Right atrium auricular region (tissue), 2 donors: ENCODE measurements around the gene GLI3. TPM values are rescaled to one million over a fixed set of nuclear protein-coding genes. Genes with fewer than 3 reads are reported as not detected.

Experiments
- DNase-seq: peaks from one replicate; pipeline ENCODE4 v3.0.0-alpha.2; 2019; ENCODE audit warnings: low spot score
- H3K27ac ChIP-seq, 2 donors: fragments of 200-600 bp; sonication (generic); 1 replicate in 1 of 2; 2 replicates in 1 of 2; pipeline ENCODE4 v1.5.1; 2016 to 2019
- H3K27me3 ChIP-seq, 2 donors: fragments of 200-600 bp; sonication (generic); one replicate each; pipeline versions ENCODE4 v1.5.1 to v1.6.0; 2017 to 2019
- H3K36me3 ChIP-seq: fragments of 200-600 bp; sonication (generic); one replicate; pipeline ENCODE4 v1.5.1; 2016
- H3K4me1 ChIP-seq, 2 donors: fragments of 200-600 bp; sonication (generic); one replicate each; pipeline versions ENCODE4 v1.5.1 to v1.6.0; 2017 to 2019
- H3K4me3 ChIP-seq, 2 donors: fragments of 200-600 bp; sonication (generic); 1 replicate in 1 of 2; 2 replicates in 1 of 2; pipeline ENCODE4 v1.5.1; 2017 to 2019; ENCODE audit warnings: mild to moderate bottlenecking in 1 of 2, moderate library complexity in 1 of 2
- H3K9me3 ChIP-seq, 2 donors: fragments of 200-600 bp; sonication (generic); one replicate each; pipeline ENCODE4 v1.5.1; 2019
- total RNA-seq, 2 donors: library from RNA; depleted of rRNA; stranded (reverse); fragments of >200 nt; gene quantifications; one replicate each; pipeline ENCODE4 v1.1.0, GENCODE V29; 2016
- TF ChIP-seq, protein P1 (sequence below), 2 donors: fragments of 200-600 bp; sonication (generic); IDR thresholded peaks; one replicate each; pipeline ENCODE4 v1.5.1; 2019; ENCODE audit warnings: antibody characterized with exemption in 2 of 2

The GLI3 gene
- total RNA-seq, 2 donors from 2014 or later: 1.5 to 2.0 TPM

DNA sequence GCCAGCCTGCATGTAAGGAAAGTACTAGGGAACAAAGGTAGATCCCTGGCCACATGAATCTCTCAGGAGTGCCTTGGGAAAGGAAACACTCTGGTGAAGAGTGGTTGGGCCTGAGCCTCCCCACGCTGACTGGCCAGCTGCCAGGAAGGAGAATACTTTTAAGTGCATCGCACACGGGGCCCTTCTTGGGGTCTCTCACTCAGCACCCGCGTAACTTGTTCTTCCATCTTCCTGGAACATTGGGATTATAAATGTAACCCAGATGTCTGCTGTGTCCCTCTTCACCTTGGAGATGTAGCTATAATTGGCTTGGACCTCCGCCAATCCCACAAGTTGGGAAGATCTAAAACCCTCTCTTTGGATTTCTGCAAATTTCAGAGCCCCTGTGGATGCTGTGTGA, 4.4 kb upstream of the GLI3 start:
- no peaks in the 10 kb centered on the region for H3K9me3 ChIP-seq
- no peaks in the 10 kb centered on the region for H3K27me3 ChIP-seq
- no peaks in the 10 kb centered on the region for H3K4me1 ChIP-seq
- TF ChIP-seq, protein P1, sequence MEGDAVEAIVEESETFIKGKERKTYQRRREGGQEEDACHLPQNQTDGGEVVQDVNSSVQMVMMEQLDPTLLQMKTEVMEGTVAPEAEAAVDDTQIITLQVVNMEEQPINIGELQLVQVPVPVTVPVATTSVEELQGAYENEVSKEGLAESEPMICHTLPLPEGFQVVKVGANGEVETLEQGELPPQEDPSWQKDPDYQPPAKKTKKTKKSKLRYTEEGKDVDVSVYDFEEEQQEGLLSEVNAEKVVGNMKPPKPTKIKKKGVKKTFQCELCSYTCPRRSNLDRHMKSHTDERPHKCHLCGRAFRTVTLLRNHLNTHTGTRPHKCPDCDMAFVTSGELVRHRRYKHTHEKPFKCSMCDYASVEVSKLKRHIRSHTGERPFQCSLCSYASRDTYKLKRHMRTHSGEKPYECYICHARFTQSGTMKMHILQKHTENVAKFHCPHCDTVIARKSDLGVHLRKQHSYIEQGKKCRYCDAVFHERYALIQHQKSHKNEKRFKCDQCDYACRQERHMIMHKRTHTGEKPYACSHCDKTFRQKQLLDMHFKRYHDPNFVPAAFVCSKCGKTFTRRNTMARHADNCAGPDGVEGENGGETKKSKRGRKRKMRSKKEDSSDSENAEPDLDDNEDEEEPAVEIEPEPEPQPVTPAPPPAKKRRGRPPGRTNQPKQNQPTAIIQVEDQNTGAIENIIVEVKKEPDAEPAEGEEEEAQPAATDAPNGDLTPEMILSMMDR (IDR thresholded peaks at IDR 0.05): no peak
- H3K27ac ChIP-seq: no peak overlapping the region
- no peak for DNase-seq
- H3K36me3 ChIP-seq: no peaks in the 10 kb centered on the region
- no peak overlapping the region for H3K4me3 ChIP-seq

DNA sequence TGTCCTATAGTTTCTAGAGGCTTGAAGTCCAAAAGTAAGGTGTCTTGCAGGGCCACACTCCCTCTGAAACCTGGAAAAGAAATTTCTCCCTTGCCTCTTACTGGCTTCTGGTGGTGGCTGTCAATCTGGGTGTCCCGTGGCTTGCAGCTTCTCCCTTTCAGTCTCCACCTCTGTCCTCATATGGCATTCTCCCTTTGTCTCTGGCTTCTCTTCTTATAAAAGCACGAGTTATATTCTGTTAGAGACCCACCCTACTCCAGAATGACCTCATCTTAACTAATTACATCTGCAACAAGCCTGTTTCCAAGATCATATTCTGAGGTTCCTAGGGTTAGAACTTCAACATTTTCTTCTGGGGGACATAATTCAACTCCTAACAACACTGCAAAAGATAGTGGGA, 3.4 kb upstream of the GLI3 start:
- H3K27me3 ChIP-seq: no peaks in the 10 kb centered on the region

DNA sequence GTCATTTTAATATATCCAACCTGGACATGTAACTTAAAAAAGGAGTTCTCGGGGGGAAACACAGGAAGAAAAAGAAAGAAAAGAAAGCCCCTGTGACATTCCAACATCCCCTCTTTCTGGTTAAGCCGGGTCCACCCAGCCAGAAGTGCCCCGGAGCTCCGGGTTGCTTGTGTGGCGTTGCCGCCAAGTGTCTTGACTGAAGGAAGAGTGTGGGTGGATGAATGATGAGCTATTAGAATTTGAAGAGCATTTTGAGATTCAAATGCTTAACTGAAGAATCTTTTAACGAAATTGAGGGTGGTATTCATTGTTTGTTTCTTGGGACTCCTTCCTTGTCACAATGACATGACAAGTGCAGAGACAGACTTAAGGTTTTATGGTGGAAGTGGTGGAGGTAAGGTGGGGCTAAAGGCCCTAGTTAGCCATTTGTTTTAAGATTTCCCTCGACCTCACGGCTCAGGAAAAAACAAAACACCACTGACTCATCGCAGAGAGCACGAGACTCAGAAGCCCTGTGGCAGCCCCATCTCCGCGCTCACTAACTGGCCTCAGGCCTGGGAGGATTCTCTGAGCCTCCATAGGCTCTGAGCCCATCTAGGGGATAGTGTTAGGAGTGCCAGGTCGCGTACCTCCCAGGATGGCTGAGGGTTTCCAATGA, 1.8 kb upstream of the GLI3 start:
- no peak overlapping the region for H3K4me3 ChIP-seq
- DNase-seq: no peak
- no peaks in the 10 kb centered on the region for H3K27me3 ChIP-seq
- peak overlapping the region; percentile 73 to 91 for H3K27ac ChIP-seq
- H3K9me3 ChIP-seq: no peaks in the 10 kb centered on the region
- H3K36me3 ChIP-seq: no peaks in the 10 kb centered on the region
- TF ChIP-seq, protein P1 (IDR thresholded peaks at IDR 0.05): no peak
- peaks cover 0 to 8% of the 10 kb centered on the region in 2 donors for H3K4me1 ChIP-seq

More for the DNA sequence above, 3.4 kb upstream of the GLI3 start:
- no peaks in the 10 kb centered on the region for H3K9me3 ChIP-seq
- H3K4me1 ChIP-seq: peaks cover 0 to 6% of the 10 kb centered on the region in 2 donors
- TF ChIP-seq, protein P1 (IDR thresholded peaks at IDR 0.05): no peak
- H3K27ac ChIP-seq: no peak overlapping the region
- H3K36me3 ChIP-seq: no peaks in the 10 kb centered on the region
- DNase-seq: no peak
- H3K4me3 ChIP-seq: no peak overlapping the region

DNA sequence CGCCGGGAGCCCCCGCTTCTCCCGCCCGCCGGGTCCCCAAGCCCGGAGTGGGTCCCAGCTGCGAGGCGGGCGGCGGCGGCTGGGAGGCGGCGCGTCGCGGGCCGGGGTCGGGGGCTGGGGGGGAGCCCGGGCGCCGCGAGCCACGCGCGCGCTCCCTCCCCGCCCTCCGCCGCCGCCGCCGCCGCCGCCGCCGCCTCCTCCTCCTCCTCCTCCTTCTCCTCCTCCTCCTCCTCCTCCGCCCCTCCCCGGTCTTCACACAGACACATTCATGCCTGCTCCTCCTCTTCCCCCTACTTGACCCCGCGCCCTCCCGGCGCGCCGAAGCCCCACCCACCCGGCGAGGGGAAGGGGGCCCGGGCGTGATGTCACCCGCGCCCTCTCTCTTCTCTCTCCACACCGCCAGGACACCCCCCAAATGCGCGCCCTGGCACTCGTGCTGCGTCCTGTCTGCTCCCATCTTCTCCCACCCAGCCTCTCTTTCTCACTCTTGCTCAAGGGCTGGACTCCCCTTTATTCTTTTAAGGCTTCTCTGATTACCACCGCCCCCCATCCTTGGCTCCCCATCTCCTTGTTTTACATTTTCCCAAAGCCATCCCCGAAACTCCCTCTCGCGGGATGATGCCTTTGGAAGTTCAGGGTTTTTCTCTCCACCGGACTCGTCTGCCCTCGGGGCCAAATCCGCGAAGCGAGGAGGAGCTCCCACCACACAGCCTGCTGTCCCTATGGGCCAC, 967 bp upstream of the GLI3 start:
- H3K4me1 ChIP-seq: peaks cover 0 to 8% of the 10 kb centered on the region in 2 donors
- peak overlapping the region; percentile 88 to 91 for H3K27ac ChIP-seq
- H3K27me3 ChIP-seq: no peaks in the 10 kb centered on the region
- DNase-seq: no peak
- H3K36me3 ChIP-seq: no peaks in the 10 kb centered on the region
- no peaks in the 10 kb centered on the region for H3K9me3 ChIP-seq
- TF ChIP-seq, protein P1 (IDR thresholded peaks at IDR 0.05): no peak
- H3K4me3 ChIP-seq: peak overlapping the region; percentile 56 to 69

DNA sequence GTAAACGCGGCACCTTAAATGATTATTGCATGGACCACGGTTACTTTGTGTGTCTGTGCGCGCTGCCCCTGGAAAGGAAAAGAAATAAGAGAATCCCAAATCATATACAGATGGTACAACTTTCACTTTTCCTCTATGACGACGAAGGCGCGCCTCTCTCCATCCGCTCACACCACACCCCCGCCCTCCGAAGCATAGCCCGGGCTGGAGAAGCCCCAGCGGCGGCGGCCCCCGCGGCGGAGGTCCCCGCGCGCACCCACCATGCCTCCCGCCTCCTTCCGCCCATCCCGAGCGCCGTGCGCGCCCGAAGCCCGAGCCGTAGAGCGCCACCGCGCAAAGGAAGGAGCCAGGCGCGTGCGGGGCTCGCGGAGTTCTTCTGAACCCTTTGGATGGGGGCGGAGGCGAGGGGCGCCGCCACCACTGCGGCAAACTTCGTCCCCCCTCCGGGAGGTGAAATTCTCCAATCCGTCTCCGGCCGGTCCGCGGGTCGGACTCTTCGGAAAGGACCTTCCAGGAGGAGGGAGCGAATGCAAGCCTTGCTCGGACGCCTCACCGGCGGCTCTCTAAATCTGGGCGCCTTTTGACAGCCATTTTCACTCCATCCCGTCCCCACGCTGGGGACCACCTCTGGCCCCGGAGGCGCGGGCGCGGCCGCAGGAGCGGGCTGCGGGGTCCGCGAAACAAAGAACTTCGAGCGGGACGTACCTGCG, 588 bp downstream of the GLI3 start:
- no peak for DNase-seq
- peak overlapping the region; percentile 76 to 77 for H3K27ac ChIP-seq
- peaks cover 0 to 8% of the 10 kb centered on the region in 2 donors for H3K4me1 ChIP-seq
- H3K27me3 ChIP-seq: no peaks in the 10 kb centered on the region
- no peaks in the 10 kb centered on the region for H3K9me3 ChIP-seq
- H3K36me3 ChIP-seq: no peaks in the 10 kb centered on the region
- H3K4me3 ChIP-seq: peak overlapping the region; percentile 63 to 69
- TF ChIP-seq, protein P1 (IDR thresholded peaks at IDR 0.05): no peak
